ENCODE measurements around the gene ZIC4. TPM values are rescaled to one million over a fixed set of nuclear protein-coding genes. Genes with fewer than 3 reads are reported as not detected.

The ZIC4 gene
- total and polyA plus RNA-seq, 2 of the 4 experiments (the other 2 are of a cell fraction) = not detected

DNA sequence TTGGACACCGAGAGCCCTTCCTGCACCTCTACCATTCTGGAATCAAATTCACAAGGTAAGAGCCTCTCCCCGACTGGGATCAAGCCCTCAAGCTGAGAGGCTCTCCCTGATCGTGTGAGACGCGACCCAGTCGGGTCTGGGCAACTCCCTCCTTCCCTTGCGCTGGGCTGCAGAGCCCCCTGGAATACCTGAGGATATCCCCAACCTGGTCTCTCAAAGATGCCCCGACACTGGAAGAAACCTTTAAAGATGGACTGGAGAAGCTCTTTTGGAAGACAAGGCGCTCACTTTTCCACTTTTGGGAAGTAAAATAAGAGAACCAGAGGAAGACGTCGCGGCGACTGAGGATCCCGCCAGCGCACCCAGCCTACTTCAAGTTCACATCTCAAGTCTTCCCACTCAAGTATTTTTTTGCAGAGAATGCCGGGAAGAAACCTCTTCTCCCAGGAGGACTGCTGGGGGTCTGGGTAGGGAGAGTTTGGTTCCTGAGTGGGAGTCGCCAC, 33.8 kb downstream of the ZIC4 start:
- no peak overlapping the region for H2BK5ac ChIP-seq (ENCODE audit: low read depth, low read length, poor library complexity, severe bottlenecking)
- ATAC-seq (ENCODE audit: low read depth) = no peak
- no peak overlapping the region for H3K4me3 ChIP-seq (ENCODE audit: insufficient read depth, low read depth, low read length)
- no peak overlapping the region for H3K27ac ChIP-seq (ENCODE audit: insufficient read depth, low read length)
- no peak overlapping the region for H2AFZ ChIP-seq (replicated peaks; ENCODE audit: low read length, poor library complexity)
- TF ChIP-seq RCOR1 (IDR thresholded peaks at IDR 0.05; ENCODE audit: insufficient replicate concordance, low read length) = no peak
- TF ChIP-seq FOS (IDR thresholded peaks at IDR 0.05; ENCODE audit: low read depth, low read length) = no peak
- no peak for TF ChIP-seq RAD21 (IDR thresholded peaks at IDR 0.05; ENCODE audit: low read length)
- TF ChIP-seq, protein P1, sequence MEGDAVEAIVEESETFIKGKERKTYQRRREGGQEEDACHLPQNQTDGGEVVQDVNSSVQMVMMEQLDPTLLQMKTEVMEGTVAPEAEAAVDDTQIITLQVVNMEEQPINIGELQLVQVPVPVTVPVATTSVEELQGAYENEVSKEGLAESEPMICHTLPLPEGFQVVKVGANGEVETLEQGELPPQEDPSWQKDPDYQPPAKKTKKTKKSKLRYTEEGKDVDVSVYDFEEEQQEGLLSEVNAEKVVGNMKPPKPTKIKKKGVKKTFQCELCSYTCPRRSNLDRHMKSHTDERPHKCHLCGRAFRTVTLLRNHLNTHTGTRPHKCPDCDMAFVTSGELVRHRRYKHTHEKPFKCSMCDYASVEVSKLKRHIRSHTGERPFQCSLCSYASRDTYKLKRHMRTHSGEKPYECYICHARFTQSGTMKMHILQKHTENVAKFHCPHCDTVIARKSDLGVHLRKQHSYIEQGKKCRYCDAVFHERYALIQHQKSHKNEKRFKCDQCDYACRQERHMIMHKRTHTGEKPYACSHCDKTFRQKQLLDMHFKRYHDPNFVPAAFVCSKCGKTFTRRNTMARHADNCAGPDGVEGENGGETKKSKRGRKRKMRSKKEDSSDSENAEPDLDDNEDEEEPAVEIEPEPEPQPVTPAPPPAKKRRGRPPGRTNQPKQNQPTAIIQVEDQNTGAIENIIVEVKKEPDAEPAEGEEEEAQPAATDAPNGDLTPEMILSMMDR (conservative IDR thresholded peaks at IDR 0.05; ENCODE audit: low read depth, low read length) = no peak
- no peak for TF ChIP-seq CHD1 (IDR thresholded peaks at IDR 0.05; ENCODE audit: low read depth, low read length)
- TF ChIP-seq POLR2A (IDR thresholded peaks at IDR 0.05; ENCODE audit: low read depth, low read length) = no peak
- TF ChIP-seq MAZ (IDR thresholded peaks at IDR 0.05; ENCODE audit: borderline replicate concordance, low read depth, low read length) = no peak
- no peak for TF ChIP-seq ELK1 (IDR thresholded peaks at IDR 0.05; ENCODE audit: borderline replicate concordance, low read depth, low read length)
- TF ChIP-seq RFX5 (IDR thresholded peaks at IDR 0.05; ENCODE audit: low read depth, low read length) = no peak
- TF ChIP-seq, protein P2, sequence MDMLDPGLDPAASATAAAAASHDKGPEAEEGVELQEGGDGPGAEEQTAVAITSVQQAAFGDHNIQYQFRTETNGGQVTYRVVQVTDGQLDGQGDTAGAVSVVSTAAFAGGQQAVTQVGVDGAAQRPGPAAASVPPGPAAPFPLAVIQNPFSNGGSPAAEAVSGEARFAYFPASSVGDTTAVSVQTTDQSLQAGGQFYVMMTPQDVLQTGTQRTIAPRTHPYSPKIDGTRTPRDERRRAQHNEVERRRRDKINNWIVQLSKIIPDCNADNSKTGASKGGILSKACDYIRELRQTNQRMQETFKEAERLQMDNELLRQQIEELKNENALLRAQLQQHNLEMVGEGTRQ (IDR thresholded peaks at IDR 0.05; ENCODE audit: low read depth, low read length) = no peak
- no peak for TF ChIP-seq NFE2L2 (IDR thresholded peaks at IDR 0.05; ENCODE audit: low read depth, low read length)
- TF ChIP-seq MAFK (IDR thresholded peaks at IDR 0.05; ENCODE audit: low read depth, low read length) = no peak
- no peak for TF ChIP-seq SMC3 (IDR thresholded peaks at IDR 0.05; ENCODE audit: low read depth, low read length)
- no peak for TF ChIP-seq MXI1 (IDR thresholded peaks at IDR 0.05; ENCODE audit: borderline replicate concordance, low read depth, low read length)
- TF ChIP-seq CEBPB (IDR thresholded peaks at IDR 0.05; ENCODE audit: low read depth, low read length) = no peak
- no peak for TF ChIP-seq BHLHE40 (IDR thresholded peaks at IDR 0.05; ENCODE audit: low read depth, low read length)
- H3K36me3 ChIP-seq (ENCODE audit: control insufficient read depth, insufficient read depth, low read length) = no peaks in the 10 kb centered on the region
- H4K5ac ChIP-seq (ENCODE audit: low read depth, low read length) = no peak overlapping the region
- H3K4me2 ChIP-seq (ENCODE audit: low read depth, low read length) = no peak overlapping the region
- intact Hi-C loops (cut with micrococcal nuclease) = no loop called here
- H3K4me1 ChIP-seq (ENCODE audit: control insufficient read depth, insufficient read depth, low read length) = no peaks in the 10 kb centered on the region
- no peak overlapping the region for H3K4ac ChIP-seq (ENCODE audit: low read depth, low read length)
- dilution Hi-C loops (cut with HindIII; ENCODE audit: low sequenced_read_pairs, unreplicated experiment) = no loop called here
- H2AK5ac ChIP-seq (ENCODE audit: low read depth, low read length) = no peak overlapping the region
- H3K9me3 ChIP-seq (ENCODE audit: control insufficient read depth, insufficient read depth, low read length) = peaks cover 11% of the 10 kb centered on the region
- no peaks in the 10 kb centered on the region for H4K20me1 ChIP-seq (ENCODE audit: insufficient read depth, low read length)
- no peak overlapping the region for H3K9ac ChIP-seq (ENCODE audit: low read depth, low read length)
- DNase-seq = no peak
- no peak overlapping the region for H2BK15ac ChIP-seq (ENCODE audit: low read depth, low read length)
- POLR2A ChIA-PET (ENCODE audit: unreplicated experiment) = no interaction called here
- H3K9me1 ChIP-seq (ENCODE audit: insufficient read depth, low read length) = no peaks in the 10 kb centered on the region
- H3K23ac ChIP-seq (ENCODE audit: low read depth, low read length) = no peak overlapping the region
- BruUV-seq (replicated peaks) = no TSS peak
- no peak overlapping the region for H2AK9ac ChIP-seq (replicated peaks; ENCODE audit: low read depth, low read length, poor library complexity)
- WGBS, 2 experiments (ENCODE audit: extremely low coverage in 2 of 2, insufficient read length in 1 of 2) = no CpG with 5 or more reads among the region's 17 CpGs
- peaks cover 75% of the 10 kb centered on the region for H3K27me3 ChIP-seq (ENCODE audit: control insufficient read depth, insufficient read depth, low read length)
- no peak overlapping the region for H3K56ac ChIP-seq (ENCODE audit: extremely low read depth, insufficient read depth, low read length)
- H4K8ac ChIP-seq (ENCODE audit: low read depth in 2 of 2, low read length in 2 of 2) = no peak overlapping the region
- H2BK20ac ChIP-seq (ENCODE audit: low read depth, low read length) = no peak overlapping the region
- CTCF ChIA-PET = no interaction called here
- no peak overlapping the region for H2BK120ac ChIP-seq (ENCODE audit: low read depth, low read length)
- H3K18ac ChIP-seq (ENCODE audit: low read depth, low read length) = no peak overlapping the region
- H3K79me1 ChIP-seq (ENCODE audit: low read depth in 1 of 2, low read length in 2 of 2) = no peaks in the 10 kb centered on the region
- no peak overlapping the region for H4K91ac ChIP-seq (ENCODE audit: insufficient read depth, low read depth, low read length)
- no peak overlapping the region for H3K14ac ChIP-seq (replicated peaks; ENCODE audit: low read depth, low read length)
- in situ Hi-C loops (cut with MboI; ENCODE audit: low sequenced_read_pairs) = no loop called here
